Gastrocnemius medialis (tissue), 4 donors: ENCODE data around the gene CCDC40. TPM values are rescaled to one million over a fixed set of nuclear protein-coding genes. Genes with fewer than 3 reads are reported as not detected.

Experiments used
- ATAC-seq, 2 donors: fragments of 150-250 bp; one replicate each; pipeline ENCODE4 v1.9.1; 2016
- DNase-seq, 2 donors: peaks; one replicate each; pipeline ENCODE4 v3.0.0-alpha.2; 2019
- H3K27ac ChIP-seq, 4 donors: fragments of 200-600 bp; sonication (generic); 1 replicate in 1 of 4; 2 replicates in 3 of 4; pipeline ENCODE4 v1.5.1; 2016 to 2018; ENCODE audit warnings: mild to moderate bottlenecking in 2 of 4, moderate library complexity in 1 of 4
- H3K27me3 ChIP-seq, 3 donors: fragments of 200-600 bp; sonication (generic) in 2 of 3; 1 replicate in 1 of 3; 2 replicates in 2 of 3; pipeline versions ENCODE4 v1.5.1 to v1.6.0; 2016 to 2019; ENCODE audit warnings: mild to moderate bottlenecking in 1 of 3, moderate library complexity in 1 of 3
- H3K36me3 ChIP-seq, 2 donors: fragments of 200-600 bp; sonication (generic) in 1 of 2; one replicate each; pipeline ENCODE4 v1.5.1; 2017 to 2018
- H3K4me1 ChIP-seq, 2 donors: fragments of 200-600 bp; sonication (generic) in 1 of 2; one replicate each; pipeline ENCODE4 v1.5.1; 2016 to 2017; ENCODE audit warnings: mild to moderate bottlenecking in 2 of 2
- H3K4me3 ChIP-seq, 4 donors: fragments of 200-600 bp; sonication (generic) in 3 of 4; 1 replicate in 1 of 4; 2 replicates in 3 of 4; pipeline ENCODE4 v1.5.1; 2016 to 2019; ENCODE audit warnings: mild to moderate bottlenecking in 2 of 4
- H3K9me3 ChIP-seq, 3 donors: fragments of 200-600 bp; sonication (generic) in 2 of 3; 1 replicate in 1 of 3; 2 replicates in 2 of 3; pipeline ENCODE4 v1.5.1; 2016 to 2019
- POLR2A ChIP-seq, 2 donors: fragments of 450-650 bp; IDR thresholded peaks; one replicate each; pipeline ENCODE4 v1.6.1; 2017; ENCODE audit warnings: antibody characterized with exemption in 2 of 2, mild to moderate bottlenecking in 2 of 2, moderate library complexity in 2 of 2
- in situ Hi-C, 4 donors: fragments of 200-750 bp; cut with MboI; loops; one replicate each; pipeline versions ENCODE4 v1.15.0 to v1.8.0; 2017; ENCODE audit warnings: low sequenced_read_pairs in 4 of 4
- intact Hi-C: fragments of 100-400 bp; cut with DNase I; formaldehyde crosslinking; loops from one replicate; pipeline ENCODE4 v1.15.1; 2023; ENCODE audit warnings: low total_unique reads
- total RNA-seq, 4 donors: library from RNA; depleted of rRNA; stranded (reverse); fragments of >200 nt; gene quantifications; one replicate each; pipeline versions ENCODE4 v1.1.0 to v1.2.3, GENCODE V29; 2016
- TF ChIP-seq, protein P1 (sequence below), 5 experiments: fragments of 450-650 bp in 3 of 5; fragments of 200-600 bp in 2 of 5; sonication (generic) in 2 of 5; IDR thresholded peaks in 4 of 5; conservative IDR thresholded peaks in 1 of 5; 1 replicate in 4 of 5; 2 replicates in 1 of 5; pipeline ENCODE4 v1.5.1; 2016 to 2019; ENCODE audit warnings: antibody characterized with exemption in 5 of 5, mild to moderate bottlenecking in 3 of 5, moderate library complexity in 3 of 5

Gene CCDC40
- total RNA-seq, 4 donors from 2014 or later: 0.18 to 2.1 (median 1.1) TPM

GRCh38 chr17:80110927-80111701 is 74.7 kb downstream of the CCDC40 start:
- Histone ChIP-seq H3K36me3 (peaks cover 0 to 5% of the 10 kb centered on the region in 2 donors), H3K27ac (no peak overlapping the region), H3K4me3 (no peak overlapping the region), H3K4me1 (no peaks in the 10 kb centered on the region), H3K27me3 (no peaks in the 10 kb centered on the region), H3K9me3 (no peaks in the 10 kb centered on the region)
- in situ Hi-C loops: no loop called here
- DNase-seq (no peak), ATAC-seq (no peak)
- intact Hi-C loops: no loop called here
- TF ChIP-seq, protein P1, sequence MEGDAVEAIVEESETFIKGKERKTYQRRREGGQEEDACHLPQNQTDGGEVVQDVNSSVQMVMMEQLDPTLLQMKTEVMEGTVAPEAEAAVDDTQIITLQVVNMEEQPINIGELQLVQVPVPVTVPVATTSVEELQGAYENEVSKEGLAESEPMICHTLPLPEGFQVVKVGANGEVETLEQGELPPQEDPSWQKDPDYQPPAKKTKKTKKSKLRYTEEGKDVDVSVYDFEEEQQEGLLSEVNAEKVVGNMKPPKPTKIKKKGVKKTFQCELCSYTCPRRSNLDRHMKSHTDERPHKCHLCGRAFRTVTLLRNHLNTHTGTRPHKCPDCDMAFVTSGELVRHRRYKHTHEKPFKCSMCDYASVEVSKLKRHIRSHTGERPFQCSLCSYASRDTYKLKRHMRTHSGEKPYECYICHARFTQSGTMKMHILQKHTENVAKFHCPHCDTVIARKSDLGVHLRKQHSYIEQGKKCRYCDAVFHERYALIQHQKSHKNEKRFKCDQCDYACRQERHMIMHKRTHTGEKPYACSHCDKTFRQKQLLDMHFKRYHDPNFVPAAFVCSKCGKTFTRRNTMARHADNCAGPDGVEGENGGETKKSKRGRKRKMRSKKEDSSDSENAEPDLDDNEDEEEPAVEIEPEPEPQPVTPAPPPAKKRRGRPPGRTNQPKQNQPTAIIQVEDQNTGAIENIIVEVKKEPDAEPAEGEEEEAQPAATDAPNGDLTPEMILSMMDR (IDR thresholded peaks at IDR 0.05 in 4 of 5, conservative IDR thresholded peaks at IDR 0.05 in 1 of 5): no peak
- TF ChIP-seq POLR2A (IDR thresholded peaks at IDR 0.05): no peak

DNA sequence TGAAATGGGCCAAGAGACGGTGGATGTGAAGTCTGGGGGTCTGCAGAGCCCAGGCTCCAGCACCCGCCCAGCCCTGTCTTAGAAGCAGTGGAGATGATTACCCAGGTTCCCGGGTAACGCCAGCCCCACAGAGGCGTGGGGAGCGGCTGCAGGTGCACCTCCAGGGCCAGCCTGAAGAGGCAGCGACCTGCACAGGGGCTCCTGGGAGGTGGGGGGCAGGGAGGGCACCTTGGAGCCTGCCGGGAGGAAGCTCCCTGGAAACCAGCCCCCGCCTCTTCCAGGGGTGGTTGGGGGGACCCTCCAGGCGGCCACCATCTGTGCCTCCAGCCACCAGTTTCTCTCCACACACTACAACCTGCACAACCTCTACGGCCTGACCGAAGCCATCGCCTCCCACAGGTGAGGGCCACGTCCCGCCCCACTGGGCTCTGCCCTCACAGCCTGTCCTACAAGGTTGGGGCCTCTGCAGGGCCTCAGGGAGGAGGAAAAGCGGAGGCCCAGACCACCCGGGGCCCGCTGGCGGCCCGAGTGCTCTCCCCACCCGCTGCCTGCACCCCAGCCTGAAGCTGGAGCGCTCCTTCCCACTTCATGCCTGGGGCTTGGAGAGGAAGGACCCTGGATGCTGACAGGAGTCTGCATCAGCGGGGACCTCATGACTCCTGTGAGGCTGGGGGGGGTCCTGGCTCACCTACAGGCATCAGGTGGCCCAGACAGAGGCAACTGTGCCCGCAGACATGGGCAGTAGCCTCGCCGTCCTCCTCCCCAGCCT is 75.4 kb downstream of the CCDC40 start:
- ATAC-seq (no peak), DNase-seq (no peak)
- no peaks in the 10 kb centered on the region for H3K9me3 ChIP-seq
- intact Hi-C loops: no loop called here
- H3K36me3 ChIP-seq: peaks cover 0 to 5% of the 10 kb centered on the region in 2 donors
- no peaks in the 10 kb centered on the region for H3K27me3 ChIP-seq
- no peak overlapping the region for H3K4me3 ChIP-seq
- no peak overlapping the region for H3K27ac ChIP-seq
- TF ChIP-seq, protein P1 (IDR thresholded peaks at IDR 0.05 in 4 of 5, conservative IDR thresholded peaks at IDR 0.05 in 1 of 5): no peak
- no peak for TF ChIP-seq POLR2A (IDR thresholded peaks at IDR 0.05)
- in situ Hi-C loops: no loop called here
- no peaks in the 10 kb centered on the region for H3K4me1 ChIP-seq

GRCh38 chr17:80112471-80113032 is 76.1 kb downstream of the CCDC40 start:
- Histone ChIP-seq H3K4me3 (no peak overlapping the region), H3K27ac (no peak overlapping the region), H3K9me3 (no peaks in the 10 kb centered on the region), H3K36me3 (peaks cover 0 to 5% of the 10 kb centered on the region in 2 donors), H3K27me3 (no peaks in the 10 kb centered on the region), H3K4me1 (no peaks in the 10 kb centered on the region)
- DNase-seq (no peak), ATAC-seq (no peak)
- intact Hi-C loops: no loop called here
- in situ Hi-C loops: no loop called here
- no peak for TF ChIP-seq POLR2A (IDR thresholded peaks at IDR 0.05)
- TF ChIP-seq, protein P1 (IDR thresholded peaks at IDR 0.05 in 4 of 5, conservative IDR thresholded peaks at IDR 0.05 in 1 of 5): no peak

DNA sequence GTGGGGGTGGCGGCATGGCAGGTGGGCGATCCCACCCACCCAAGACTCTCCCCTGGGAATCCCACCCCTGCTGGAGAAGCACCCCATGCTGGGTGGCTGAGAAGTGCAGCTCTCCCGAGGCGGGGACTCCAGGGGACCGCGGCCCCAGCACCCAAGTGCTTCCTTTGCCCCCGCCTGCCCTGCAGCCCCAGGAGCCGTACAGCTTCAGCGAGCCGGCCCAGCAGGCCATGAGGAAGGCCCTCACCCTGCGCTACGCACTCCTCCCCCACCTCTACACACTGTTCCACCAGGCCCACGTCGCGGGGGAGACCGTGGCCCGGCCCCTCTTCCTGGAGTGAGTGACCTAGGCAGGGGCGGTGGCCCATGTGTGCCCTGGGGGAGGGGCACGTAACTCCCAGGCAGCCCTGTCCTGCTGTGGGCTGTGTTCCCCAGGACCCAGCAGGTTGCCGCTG is 76.6 kb downstream of the CCDC40 start:
- H3K27ac ChIP-seq: no peak overlapping the region
- intact Hi-C loops: no loop called here
- no peaks in the 10 kb centered on the region for H3K4me1 ChIP-seq
- H3K27me3 ChIP-seq: no peaks in the 10 kb centered on the region
- in situ Hi-C loops: no loop called here
- DNase-seq: no peak
- TF ChIP-seq, protein P1 (IDR thresholded peaks at IDR 0.05 in 4 of 5, conservative IDR thresholded peaks at IDR 0.05 in 1 of 5): no peak
- TF ChIP-seq POLR2A (IDR thresholded peaks at IDR 0.05): no peak
- ATAC-seq: no peak
- H3K9me3 ChIP-seq: no peaks in the 10 kb centered on the region
- H3K4me3 ChIP-seq: no peak overlapping the region
- peaks cover 0 to 5% of the 10 kb centered on the region in 2 donors for H3K36me3 ChIP-seq
